ENCODE measurements around the gene CRTC3.
"Not testable (repeated sequence)": the region's sequence is repeated elsewhere in the genome, so short reads cannot be mapped to it uniquely, and the experiment has no call there.

CRTC3 gene

GRCh38 chr15:90529371-90530249 lies at the start of gene CRTC3:
Gene CRTC3, plus strand, starts transcription at chr15:90529923. Its CDS starts 149 bp downstream, at chr15:90530072.
- DNase-seq = peak; percentile 82

GRCh38 chr15:90481023-90481422 lies 48.7 kb upstream of the CRTC3 start:
- no peak for DNase-seq

DNA sequence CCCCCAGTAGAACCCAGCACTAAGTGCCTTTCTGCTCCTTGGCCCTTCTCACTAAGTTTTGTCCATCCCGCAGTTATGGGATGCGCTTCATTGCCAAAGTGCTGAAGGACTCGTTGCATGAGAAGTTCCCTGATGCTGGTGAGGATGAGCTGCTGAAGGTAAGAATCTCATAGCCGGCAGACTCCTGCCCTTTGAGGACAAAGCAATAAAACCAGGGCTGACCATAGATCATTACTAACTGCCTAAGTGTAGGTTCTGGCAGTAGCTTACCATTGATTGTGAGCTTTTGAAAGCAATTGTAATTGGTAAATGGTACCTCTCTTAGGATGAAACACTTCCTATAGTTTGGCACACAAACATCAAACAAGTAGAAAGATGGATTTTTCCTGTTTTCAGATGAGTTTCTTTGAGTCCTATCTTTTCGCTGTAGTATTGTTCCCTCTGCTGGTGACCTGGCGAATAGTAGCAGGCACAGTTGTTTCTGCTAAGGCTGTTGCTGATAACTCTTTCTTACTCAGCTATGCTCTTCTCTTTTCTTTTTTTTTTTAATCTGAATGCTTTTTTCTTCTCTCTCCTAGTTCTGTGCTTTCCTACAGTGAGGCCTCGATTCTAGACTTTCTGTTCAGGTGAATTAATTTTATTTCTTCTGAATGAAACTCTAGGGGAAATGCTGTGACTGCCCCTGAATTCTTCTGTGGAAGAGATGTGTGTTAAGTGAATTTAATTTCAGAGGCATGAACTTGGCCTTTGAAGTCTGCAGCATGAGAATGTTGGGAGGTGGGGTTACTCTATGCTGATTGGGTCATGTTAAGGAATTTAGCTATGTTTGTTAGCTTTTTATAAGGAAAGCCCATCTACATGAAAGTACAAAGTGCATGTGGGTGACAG lies 47.4 kb upstream of the CRTC3 start:
- peak; percentile 66 for DNase-seq

GRCh38 chr15:90483012-90483307 lies 46.8 kb upstream of the CRTC3 start:
- no peak for DNase-seq

DNA sequence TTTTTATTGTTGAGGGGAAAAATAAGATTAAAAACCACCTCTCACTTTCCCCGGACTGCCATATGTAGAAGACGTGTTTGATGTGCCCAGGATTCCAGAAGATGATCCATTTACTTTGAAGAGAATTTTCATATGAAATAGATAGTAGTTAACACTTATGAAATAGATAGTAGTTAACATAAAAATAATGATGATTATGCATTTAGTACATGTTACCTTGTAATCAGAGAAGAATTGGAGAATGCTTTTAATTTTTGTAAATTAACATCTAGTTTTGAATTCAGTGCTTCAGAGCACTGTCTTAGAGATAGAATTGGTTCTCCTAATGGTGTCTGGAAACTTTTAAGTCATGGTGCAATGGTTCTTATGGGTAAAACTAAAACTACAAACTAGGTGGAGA lies 46.1 kb upstream of the CRTC3 start:
- DNase-seq = no peak

GRCh38 chr15:90487186-90487585 lies 42.5 kb upstream of the CRTC3 start:
- no peak for DNase-seq

GRCh38 chr15:90489514-90489913 lies 40.2 kb upstream of the CRTC3 start:
- DNase-seq = no peak

GRCh38 chr15:90489944-90490343 lies 39.8 kb upstream of the CRTC3 start:
- DNase-seq = no peak

DNA sequence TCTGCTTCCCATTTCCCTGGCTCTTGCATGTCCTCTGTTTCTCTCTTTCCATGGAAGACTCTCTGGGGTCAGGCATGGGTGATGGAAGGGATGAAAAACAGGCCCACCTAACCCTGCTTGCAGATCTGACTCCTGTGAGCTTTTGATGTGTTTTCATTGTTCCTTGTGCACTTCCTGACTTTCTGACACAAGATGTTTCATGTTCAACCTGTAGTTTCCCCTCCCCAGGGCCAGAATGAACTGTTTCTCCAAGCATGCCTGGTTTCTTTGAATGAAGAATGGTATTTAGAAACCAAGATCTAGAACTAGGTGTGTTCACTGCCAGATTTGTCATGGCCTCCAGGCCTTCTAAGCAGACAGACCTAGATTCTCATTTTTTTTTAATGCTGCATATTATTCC lies 36.1 kb upstream of the CRTC3 start:
- no peak for DNase-seq

DNA sequence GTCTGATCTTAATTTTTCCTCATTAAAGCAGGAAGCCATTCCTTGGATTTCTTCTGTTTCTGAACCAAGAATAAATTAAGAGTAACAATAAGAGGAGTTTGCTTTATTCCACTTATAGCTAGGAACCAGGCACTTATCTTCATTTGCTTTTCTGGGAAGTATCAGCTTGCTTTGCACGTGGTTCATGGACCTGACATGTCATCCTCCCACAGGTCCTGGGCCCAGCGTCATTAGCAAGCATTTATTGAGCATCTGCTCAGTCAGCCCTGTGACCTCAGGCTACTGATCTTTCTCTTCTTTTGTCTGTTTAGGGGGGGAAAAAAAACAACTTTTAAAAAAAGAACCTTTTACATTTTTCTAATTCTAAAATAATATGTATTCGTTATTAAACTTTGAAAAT lies 34.7 kb upstream of the CRTC3 start:
- DNase-seq = no peak

DNA sequence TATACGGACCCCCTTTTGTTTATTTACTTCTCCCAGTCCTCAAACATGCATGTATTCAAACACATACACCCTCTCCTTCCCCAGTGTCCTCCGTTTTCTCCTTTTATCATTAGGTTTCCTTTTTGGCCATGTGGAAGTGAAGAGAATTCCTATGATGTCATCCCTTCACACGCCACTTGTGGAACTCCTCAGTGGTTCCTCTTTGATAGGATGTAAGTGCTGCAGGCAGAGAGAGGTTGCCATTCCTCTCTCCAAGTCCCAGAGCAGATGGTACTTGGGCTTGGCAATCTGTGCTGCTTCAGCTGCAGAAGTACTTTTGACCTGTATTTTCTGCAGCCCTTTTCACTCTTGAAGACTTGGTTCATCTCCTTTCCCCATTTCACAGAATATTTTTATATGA lies 32.9 kb upstream of the CRTC3 start:
- no peak for DNase-seq

DNA sequence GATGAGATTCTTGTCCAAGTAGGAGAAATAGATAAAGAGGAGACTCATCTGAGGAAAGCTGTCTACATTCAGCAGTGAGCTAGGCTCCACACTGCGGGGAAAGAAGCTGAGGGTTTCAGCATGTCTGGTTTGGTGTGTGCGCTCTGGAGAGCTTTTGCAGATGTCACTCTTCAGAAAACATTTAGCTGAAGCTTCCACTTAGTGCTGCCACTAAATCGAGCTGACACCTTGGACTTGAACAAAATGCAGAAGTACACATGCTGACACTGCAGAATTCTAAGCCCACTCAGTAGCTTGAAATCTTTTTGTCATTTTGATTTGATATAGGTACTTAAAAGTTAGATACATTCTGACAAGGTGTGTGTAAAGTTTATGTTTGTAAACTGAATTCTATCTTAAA lies 32.3 kb upstream of the CRTC3 start:
- DNase-seq = no peak

DNA sequence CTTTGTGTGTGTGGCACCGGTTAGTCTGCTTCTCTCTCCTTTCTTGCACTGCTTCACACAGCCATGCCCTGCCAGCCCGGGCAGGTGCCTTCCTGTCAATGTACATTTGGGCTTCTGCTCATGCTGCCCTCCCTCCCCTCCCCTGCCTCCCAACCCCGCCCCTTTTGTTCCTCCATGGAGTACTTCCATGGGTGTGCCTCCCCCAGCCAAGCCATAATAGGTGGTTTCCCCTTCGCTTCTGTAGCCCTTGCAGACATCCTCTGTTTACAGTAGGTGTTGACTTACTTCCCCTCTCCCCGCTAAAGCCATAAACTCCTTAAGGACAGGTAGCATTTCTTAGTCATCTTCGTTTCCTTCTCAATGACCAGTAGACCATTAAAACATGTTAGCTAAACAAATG lies 31.8 kb upstream of the CRTC3 start:
- no peak for DNase-seq

DNA sequence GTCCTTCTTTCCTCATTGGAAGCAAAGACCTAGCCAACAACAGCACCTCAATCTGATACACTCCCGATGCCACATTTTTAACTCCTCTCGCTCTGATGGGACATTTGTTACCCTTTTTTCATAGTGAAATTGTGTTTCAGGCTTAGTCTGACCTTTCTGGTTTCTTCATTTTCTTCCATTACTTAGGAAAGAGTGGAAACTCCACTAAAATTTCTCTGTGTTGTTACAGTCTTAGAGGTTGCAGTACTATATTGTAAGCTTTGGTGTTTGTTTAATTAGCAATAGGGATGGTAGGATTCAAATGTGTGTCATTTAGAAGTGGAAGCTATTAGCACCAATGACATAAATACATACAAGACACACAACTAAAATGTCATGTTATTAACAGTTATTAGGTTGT lies 29.6 kb upstream of the CRTC3 start:
- no peak for DNase-seq

DNA sequence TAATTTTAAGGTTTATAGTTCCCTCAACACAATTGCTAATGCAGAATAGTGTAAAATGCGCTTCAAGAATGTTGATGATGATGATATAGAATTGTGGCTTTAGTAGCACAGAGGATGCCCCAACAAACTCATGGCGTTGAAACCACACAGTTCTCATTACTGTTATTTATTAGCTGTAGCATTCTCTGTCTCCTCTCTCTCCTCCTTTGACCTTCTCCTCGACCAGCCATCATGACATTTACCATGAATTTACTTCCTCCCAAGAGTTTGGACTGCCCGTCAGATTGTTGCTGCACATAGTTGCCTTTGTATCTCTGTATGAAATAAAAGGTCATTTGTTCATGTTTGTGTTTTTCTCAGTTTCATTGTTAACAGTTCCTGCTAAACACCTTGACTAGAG lies 27.8 kb upstream of the CRTC3 start:
- DNase-seq = no peak

DNA sequence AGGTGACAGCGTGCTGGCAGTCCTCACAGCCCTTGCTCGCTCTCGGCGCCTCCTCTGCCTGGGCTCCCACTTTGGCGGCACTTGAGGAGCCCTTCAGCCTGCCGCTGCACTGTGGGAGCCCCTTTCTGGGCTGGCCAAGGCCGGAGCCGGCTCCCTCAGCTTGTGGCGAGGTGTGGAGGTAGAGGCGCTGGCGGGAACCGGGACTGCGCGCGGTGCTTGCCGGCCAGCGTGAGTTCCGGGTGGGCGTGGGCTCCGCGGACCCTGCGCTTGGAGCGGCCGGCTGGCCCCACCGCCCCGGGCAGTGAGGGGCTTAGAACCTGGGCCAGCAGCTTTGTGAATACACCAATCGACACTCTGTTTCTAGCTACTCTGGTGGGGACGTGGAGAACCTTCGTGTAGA lies 18.9 kb upstream of the CRTC3 start:
- DNase-seq = not testable (repeated sequence)

GRCh38 chr15:90511211-90511618 lies 18.5 kb upstream of the CRTC3 start:
- DNase-seq = not testable (repeated sequence)

- no peak for DNase-seq
Observed at GRCh38 chr15:90512276-90512675, 17.4 kb upstream of the CRTC3 start.

DNA sequence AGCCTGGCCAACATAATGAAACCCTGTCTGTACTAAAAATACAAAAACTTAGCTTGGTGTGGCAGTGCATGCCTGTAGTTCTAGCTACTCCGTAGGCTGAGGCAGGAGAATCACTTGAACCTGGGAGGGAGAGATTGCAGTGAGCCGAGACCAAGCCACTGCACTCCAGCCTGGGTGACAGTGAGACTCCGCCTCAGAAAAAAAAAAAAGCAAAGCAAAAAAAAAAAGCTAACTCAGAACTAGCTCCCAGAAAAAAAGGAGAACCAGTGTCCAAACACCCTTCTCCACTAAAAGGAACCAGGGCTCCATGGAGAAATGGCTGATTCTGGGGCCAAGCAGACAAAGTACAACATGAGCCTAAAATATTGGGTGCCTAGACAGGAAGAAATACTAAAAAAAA lies 16.7 kb upstream of the CRTC3 start:
- DNase-seq = no peak

DNA sequence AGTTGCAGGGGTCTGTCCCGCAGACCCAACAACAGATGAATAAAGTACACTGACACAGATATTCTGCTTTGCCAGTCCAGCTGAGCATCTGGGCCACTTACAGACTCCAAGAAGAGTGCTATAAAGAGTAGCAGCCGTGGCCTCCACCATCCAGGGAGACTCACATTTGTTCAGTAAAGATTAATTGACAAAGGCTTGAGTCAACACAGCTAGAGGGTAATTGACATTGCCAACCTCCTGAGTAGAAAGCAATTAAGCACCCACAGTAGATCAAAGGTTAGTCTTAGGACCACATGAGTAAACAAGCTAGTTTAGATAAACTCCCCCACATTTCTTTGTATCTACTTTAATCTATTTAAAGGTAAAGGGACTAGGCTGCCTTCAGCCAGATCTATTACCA lies 16.3 kb upstream of the CRTC3 start:
- no peak for DNase-seq

DNA sequence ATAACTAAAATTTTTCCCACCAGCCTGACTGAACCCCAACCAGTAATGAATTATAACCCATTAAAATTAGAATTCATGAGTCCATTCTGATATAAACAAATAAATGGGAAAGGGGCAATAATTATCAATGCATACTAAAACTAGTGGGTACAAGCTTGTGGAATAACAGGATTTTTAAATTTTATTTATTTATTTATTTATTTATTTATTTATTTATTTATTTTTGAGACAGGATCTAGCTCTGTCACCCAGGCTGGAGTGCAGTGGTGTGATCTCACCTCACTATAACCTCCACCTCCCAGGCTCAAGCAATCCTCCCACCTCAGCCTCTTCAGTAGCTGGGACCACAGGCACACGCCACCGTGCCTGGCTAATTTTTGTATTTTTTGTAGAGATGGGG lies 15.8 kb upstream of the CRTC3 start:
- DNase-seq = not testable (repeated sequence)

GRCh38 chr15:90519688-90520087 lies 10.0 kb upstream of the CRTC3 start:
- no peak for DNase-seq

- DNase-seq = no peak
Observed at GRCh38 chr15:90520365-90520764, 9.4 kb upstream of the CRTC3 start.

GRCh38 chr15:90523373-90523772 lies 6.3 kb upstream of the CRTC3 start:
- no peak for DNase-seq

Measured in right forelimb (tissue), 1 donor.